Testis (tissue), 3 donors: ENCODE data around the gene VPS16. TPM values are rescaled to one million over a fixed set of nuclear protein-coding genes. Genes with fewer than 3 reads are reported as not detected.

Source experiments
- DNase-seq: peaks from one replicate; pipeline ENCODE4 v3.0.0-alpha.2; 2019
- H3K27ac ChIP-seq, 2 donors: fragments of 200-600 bp; sonication (generic); one replicate each; pipeline ENCODE4 v1.5.1; 2019
- H3K27me3 ChIP-seq: fragments of 200-600 bp; sonication (generic); one replicate; pipeline ENCODE4 v1.5.1; 2019
- H3K36me3 ChIP-seq: fragments of 200-600 bp; sonication (generic); one replicate; pipeline ENCODE4 v1.5.1; 2017; ENCODE audit warnings: low read depth; ENCODE audit errors: missing control alignments
- H3K4me1 ChIP-seq: fragments of 200-600 bp; sonication (generic); one replicate; pipeline ENCODE4 v1.5.1; 2019
- H3K4me3 ChIP-seq, 2 donors: fragments of 200-600 bp; sonication (generic); one replicate each; pipeline ENCODE4 v1.5.1; 2017 to 2019
- H3K9me3 ChIP-seq: fragments of 200-600 bp; sonication (generic); one replicate; pipeline ENCODE4 v1.5.1; 2017
- CTCF ChIP-seq, 3 experiments: fragments of 450-650 bp in 2 of 3; fragments of 200-600 bp in 1 of 3; sonication (generic) in 1 of 3; IDR thresholded peaks; one replicate each; pipeline ENCODE4 v1.5.1; 2016 to 2019; ENCODE audit warnings: antibody characterized with exemption in 3 of 3, mild to moderate bottlenecking in 2 of 3, moderate library complexity in 1 of 3
- POLR2A ChIP-seq: fragments of 450-650 bp; IDR thresholded peaks from one replicate; pipeline ENCODE4 v1.6.1; 2017; ENCODE audit warnings: antibody characterized with exemption, mild to moderate bottlenecking, moderate library complexity
- WGBS, 2 donors: methylation state at CpG; one replicate each; pipeline ENCODE4 v1.1.5; 2018; 5-methylcytosine and 5-hydroxymethylcytosine counted together
- intact Hi-C: fragments of 100-400 bp; cut with DNase I; formaldehyde crosslinking; loops from one replicate; pipeline ENCODE4 v1.15.1; 2023; ENCODE audit warnings: low total_unique reads
- polyA plus RNA-seq: library from polyadenylated mRNA; stranded (reverse); fragments of 350-450 nt; fragmentation: Illumina TruSeq; extraction: RNeasy Lipid Tissue Mini Kit (QIAGEN cat#74804); gene quantifications from one replicate; pipeline ENCODE4 v1.2.3, GENCODE V29; 2014; ENCODE audit warnings: low read depth, low replicate concordance; ENCODE audit not compliant: insufficient read depth
- total RNA-seq, 2 donors: library from RNA; depleted of rRNA; stranded (reverse); fragments of >200 nt; gene quantifications; one replicate each; pipeline ENCODE4 v1.2.3, GENCODE V29; 2016

Gene VPS16
- total and polyA plus RNA-seq, 3 donors from 2014 or later: 24.3 to 31.4 (median 27.3) TPM

- TF ChIP-seq POLR2A: no peak
- no peak for TF ChIP-seq CTCF (IDR thresholded peaks at IDR 0.05)
- no peaks in the 10 kb centered on the region for H3K9me3 ChIP-seq
- H3K4me1 ChIP-seq: peaks cover 11% of the 10 kb centered on the region
- no peak overlapping the region for H3K27ac ChIP-seq
- DNase-seq: no peak
- 94% methylated on average over 2 of the region's 2 CpGs for WGBS, 2 donors
- no peaks in the 10 kb centered on the region for H3K27me3 ChIP-seq
- intact Hi-C loops: no loop called here
- no peaks in the 10 kb centered on the region for H3K36me3 ChIP-seq
- H3K4me3 ChIP-seq: no peak overlapping the region
These were observed 23.2 kb upstream of the VPS16 start for GRCh38 chr20:2817341-2817726.

GRCh38 chr20:2817891-2818595, 22.5 kb upstream of the VPS16 start:
- Histone ChIP-seq H3K27me3 (no peaks in the 10 kb centered on the region), H3K9me3 (no peaks in the 10 kb centered on the region), H3K27ac (no peak overlapping the region), H3K4me1 (peaks cover 11% of the 10 kb centered on the region), H3K36me3 (no peaks in the 10 kb centered on the region), H3K4me3 (no peak overlapping the region)
- DNase-seq: peak; percentile 14
- intact Hi-C loops: no loop called here
- TF ChIP-seq CTCF (IDR thresholded peaks at IDR 0.05) (no peak), POLR2A (no peak)
- whole genome bisulfite sequencing, 2 donors: 74 to 84% methylated on average over 7 of the region's 7 CpGs

GRCh38 chr20:2820084-2820895, 20.3 kb upstream of the VPS16 start:
- TF ChIP-seq CTCF (IDR thresholded peaks at IDR 0.05): no peak
- TF ChIP-seq POLR2A: no peak
- WGBS, 2 donors: 6 to 14% methylated on average over 27 to 32 of the region's 32 CpGs
- peaks cover 11% of the 10 kb centered on the region for H3K4me1 ChIP-seq
- H3K36me3 ChIP-seq: no peaks in the 10 kb centered on the region
- DNase-seq: peak; percentile 57
- no peaks in the 10 kb centered on the region for H3K27me3 ChIP-seq
- intact Hi-C loops: no loop called here
- H3K9me3 ChIP-seq: no peaks in the 10 kb centered on the region
- peak overlapping the region in 1 of 2 donors; percentile 13 for H3K4me3 ChIP-seq
- no peak overlapping the region for H3K27ac ChIP-seq

- intact Hi-C loops: no loop called here
- TF ChIP-seq POLR2A: no peak
- TF ChIP-seq CTCF (IDR thresholded peaks at IDR 0.05): no peak
- no peaks in the 10 kb centered on the region for H3K9me3 ChIP-seq
- H3K36me3 ChIP-seq: no peaks in the 10 kb centered on the region
- no peaks in the 10 kb centered on the region for H3K27me3 ChIP-seq
- peak; percentile 14 for DNase-seq
- no peak overlapping the region for H3K27ac ChIP-seq
- H3K4me3 ChIP-seq: peak overlapping the region; percentile 6 to 13
- WGBS, 2 donors: 15 to 18% methylated on average over 32 to 68 of the region's 68 CpGs
- peaks cover 11% of the 10 kb centered on the region for H3K4me1 ChIP-seq
These were observed 19.4 kb upstream of the VPS16 start for GRCh38 chr20:2820896-2821869.
